GM23248 (cell line): ENCODE measurements around the gene BCL7B.

ENCODE experiments used
- EZH2 ChIP-seq: fragments of 200-600 bp; sonication (generic); IDR thresholded peaks from 2 replicates; pipeline ENCODE4 v1.6.1; 2018; ENCODE audit warnings: antibody characterized with exemption, mild to moderate bottlenecking; ENCODE audit not compliant: insufficient read depth, poor library complexity, severe bottlenecking
- EZH2phosphoT487 ChIP-seq: fragments of 200-600 bp; sonication (generic); IDR thresholded peaks from 2 replicates; pipeline ENCODE4 v1.6.1; 2018; ENCODE audit warnings: antibody characterized with exemption, moderate library complexity, mild to moderate bottlenecking, low read depth; ENCODE audit not compliant: insufficient read depth

GRCh38 chr7:73585196-73585595 lies 27.7 kb upstream of the BCL7B start:
- TF ChIP-seq EZH2phosphoT487, result no peak
- TF ChIP-seq EZH2, result no peak
